ENCODE measurements around the gene ZNF664.

ZNF664 gene

DNA sequence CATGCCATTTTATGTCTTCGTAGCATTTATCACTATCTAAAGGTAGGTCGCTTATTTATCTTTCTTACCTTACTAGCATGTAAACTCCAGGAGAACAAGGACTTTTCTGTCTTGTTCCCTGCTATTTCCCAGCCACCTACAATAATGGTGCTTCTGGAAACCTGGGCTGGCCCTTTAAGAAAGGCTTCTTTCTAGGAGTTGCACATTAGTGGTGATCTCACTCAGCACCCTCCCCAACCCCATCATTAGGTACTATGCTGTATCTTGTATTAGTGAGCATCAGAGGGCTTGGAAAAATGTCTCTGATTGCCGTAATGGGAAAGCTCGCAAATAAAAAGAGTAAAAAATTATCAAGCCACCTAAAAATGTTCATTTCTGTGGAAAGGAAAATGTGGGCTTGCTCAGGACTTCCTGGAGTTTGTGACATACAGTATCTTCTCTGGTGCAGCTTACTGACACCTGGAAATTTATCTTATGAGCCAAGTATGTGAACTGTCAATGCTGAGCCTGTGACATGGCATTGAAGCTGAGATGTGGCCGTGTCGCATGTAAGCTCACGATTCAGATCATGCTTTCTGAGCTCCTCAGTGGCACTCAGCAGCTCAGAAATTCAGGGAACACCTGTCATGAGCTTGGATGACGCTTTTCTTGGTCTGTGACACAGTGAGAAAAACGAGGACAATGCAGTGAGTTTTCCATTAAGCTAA is 12.8 kb upstream of the ZNF664 start:
- DNase-seq = no peak

- DNase-seq = no peak
Measured at GRCh38 chr12:123960856-123961255, 12.2 kb upstream of the ZNF664 start.

DNA sequence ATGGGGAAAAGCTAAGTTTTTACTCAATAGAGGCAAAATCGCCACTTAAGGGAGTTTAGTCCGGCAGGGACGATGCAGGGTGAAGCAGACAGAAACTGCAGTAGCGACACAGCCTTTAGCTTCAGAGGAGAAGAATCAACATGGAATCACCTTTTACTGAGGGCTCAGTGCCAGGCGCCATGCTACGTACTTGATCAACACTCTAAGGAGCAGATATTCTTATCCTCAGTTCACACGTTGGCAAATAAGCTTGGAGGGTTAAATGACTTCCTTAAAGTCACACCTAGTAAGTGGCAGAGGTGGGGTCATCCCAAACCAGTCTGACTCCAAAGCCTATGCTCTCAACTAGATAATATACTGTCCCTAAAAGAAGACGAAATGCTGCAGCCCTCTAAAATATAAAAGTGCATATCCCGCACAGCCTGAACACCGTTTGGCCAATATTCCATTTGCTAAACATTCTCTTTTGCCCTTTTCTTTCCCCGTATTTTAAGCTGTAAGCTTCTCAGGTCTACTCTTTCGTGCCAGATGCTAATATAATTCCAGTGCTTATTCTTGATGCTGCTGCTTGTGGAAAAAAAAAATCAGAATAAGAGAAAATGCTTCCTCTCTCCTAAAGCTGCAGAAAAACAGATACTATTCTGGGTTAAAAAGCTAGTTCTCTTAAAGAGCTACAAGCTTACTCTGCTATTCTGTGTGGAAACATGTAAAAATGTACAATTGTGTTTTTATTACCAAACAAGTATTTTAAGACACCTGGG is 11.2 kb upstream of the ZNF664 start:
- no peak for DNase-seq

DNA sequence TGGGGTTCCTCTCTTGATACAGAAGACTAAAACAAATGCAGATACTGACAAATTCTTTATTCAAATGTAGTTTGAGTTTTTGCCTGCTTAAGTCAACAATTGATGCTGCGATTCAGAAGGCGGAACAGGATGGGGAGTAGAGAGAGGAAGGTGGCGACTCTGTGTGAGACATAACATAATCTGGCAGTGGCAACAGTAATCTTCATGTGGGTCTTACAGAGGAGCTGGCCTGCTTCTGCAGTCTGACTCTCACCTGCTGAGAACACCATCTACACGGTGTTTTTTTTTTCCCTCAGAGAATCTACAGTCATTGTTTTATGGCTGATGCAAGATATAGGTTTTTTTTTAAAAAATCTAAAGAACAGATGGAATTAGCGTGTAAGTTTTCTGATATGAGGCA is 10.5 kb upstream of the ZNF664 start:
- no peak for DNase-seq

GRCh38 chr12:123963821-123964220 is 9.2 kb upstream of the ZNF664 start:
- DNase-seq = no peak

- DNase-seq = no peak
Measured at GRCh38 chr12:123965382-123965781, 7.6 kb upstream of the ZNF664 start.

- DNase-seq = no peak
Measured at GRCh38 chr12:123966596-123966995, 6.4 kb upstream of the ZNF664 start.

- DNase-seq = no peak
Measured at GRCh38 chr12:123967121-123967586, 5.9 kb upstream of the ZNF664 start.

DNA sequence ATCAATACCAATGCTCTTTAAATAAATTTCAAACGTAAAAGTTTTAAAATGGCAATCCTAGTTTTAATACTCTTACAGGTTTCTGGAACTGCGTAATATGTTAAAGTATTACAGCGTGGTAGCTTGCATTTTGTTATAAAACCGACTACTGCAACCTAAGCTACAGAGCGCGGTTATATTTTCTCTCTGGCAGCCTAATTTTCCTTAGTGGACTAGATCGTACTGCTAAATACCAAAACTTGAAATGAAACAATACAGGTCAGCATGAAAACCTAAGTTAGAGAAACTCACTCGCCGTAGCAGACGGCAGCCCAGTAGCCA is 1.6 kb upstream of the ZNF664 start:
- no peak for DNase-seq

GRCh38 chr12:123971770-123972456 is 1.1 kb upstream of the ZNF664 start:
- DNase-seq = no peak

DNA sequence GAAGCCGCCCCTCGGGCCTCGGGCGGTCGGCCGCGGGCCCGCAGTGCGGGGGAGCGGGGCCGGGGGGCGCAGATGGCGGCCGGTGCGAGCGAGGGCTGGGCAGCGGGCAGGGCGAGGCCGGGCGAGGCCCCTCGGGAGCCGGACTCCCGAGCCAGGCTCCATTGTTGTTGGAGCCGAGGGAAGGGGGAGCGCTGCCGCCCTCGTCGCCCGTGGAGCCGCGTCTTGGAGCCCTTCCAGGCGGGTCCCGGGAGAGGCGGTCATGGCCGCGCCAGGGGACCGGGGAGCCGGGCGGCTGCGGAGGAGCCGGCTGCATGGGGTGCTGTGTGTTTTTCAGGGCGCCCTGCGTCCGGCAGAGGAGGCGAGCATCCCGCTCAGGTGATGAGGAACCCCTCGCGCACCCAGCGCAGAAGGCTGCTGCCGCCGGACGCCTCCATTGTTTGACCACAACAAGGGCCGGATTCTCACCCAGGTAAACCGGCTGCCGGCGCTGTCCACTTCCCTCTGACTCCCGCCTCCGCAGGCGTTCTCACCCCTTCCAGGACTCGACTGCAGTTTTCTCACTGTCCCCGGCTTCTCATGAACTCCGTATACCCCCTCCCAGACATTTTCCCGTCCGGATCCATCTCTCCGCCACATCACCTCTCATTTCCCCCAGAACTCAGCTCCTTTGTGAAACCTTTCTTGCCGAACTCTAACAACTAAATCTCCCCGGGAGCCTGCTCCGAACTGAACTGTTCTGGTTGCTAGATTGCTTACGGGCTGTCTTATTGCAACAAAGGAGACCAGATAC is 732 bp downstream of the ZNF664 start:
- DNase-seq = peak in 1 of 2 experiments; percentile 17

DNA sequence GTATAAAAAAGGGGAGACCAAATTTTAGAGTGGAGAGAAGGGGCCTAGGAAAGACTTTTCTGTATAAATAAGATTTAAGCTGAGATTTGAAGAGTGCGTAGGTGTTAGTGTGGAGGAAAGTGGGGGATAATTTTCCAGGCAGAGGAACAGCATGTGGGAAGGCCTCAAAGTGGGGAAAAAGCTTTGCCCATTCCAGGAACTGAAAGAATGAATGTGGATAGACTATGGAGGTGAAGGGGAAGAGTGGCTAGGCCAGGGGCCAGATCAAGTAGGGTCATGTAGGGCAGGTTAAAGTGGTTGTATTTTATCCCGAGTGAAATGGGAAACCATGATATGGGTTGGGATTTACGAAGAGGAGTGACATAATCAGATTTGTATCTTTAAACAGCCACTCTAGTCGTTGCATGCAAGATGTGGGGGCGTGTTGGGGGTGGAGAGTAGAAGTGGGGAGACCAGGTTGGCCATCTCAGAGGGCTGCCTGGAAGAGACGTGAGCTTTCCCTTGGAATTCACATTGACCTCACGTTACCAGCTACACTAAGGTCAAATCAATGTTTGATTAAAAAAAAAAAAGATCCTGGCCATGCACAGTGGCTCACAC is 3.3 kb downstream of the ZNF664 start:
- no peak for DNase-seq

DNA sequence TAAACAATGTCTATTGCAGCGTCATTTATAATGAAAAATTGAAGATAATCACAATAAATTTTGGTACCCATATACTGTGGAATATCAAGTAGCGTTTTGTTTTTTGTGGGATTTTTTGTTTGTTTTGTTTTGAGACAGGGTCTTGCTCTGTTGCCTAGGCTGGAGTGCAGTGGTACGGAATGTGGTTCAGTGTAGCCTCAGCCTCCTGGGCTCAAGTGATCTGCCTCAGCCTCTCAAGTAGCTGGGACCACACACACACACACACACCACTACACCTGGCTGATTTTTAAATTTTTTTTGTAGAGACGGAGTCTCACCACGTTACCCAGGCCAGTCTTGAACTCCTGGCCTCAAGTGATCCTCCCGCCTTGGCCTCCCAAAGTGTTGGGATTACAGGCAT is 6.6 kb downstream of the ZNF664 start:
- DNase-seq = no peak

DNA sequence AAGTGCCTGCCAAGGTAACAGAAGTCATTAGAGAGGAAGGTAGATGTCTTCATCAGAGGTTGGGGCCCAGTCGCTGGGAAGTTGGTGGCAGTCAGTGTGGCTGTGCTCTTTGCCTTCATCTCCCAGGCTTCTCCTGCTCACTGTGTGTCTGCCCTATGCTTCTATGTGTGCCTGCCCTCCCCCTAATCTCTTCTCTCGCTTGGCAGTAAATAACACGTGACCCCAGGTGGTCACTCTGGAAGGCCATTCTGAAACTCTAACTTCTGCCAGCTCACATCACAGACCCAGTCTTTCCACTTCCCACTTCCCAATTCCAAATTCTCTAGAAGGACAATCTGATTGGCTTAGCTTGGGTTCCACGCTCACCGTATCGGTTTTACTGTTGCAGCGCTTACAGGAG is 9.3 kb downstream of the ZNF664 start:
- DNase-seq = no peak

GRCh38 chr12:123983822-123984485 is 10.9 kb downstream of the ZNF664 start:
- no peak for DNase-seq

DNA sequence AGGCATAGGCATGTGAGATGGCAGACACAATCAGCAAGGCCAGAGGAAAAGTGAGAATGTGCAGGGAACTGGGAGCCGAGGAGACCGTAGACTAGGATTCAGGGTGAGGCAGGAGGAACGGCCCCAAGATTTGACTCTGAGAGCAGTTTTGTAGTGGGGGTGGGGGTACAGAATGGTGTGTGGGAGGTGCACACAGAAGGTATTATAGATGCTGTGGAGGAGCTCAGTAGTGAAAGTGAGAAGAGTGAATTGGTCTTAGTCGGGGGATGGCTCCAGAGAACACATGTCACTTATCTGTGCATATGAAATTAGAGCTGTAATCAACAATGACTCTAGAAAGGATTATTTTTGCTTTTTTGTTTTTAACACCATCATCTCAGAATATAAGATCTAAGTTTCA is 11.9 kb downstream of the ZNF664 start:
- DNase-seq = no peak

- no peak for DNase-seq
Measured at GRCh38 chr12:123986374-123986965, 13.5 kb downstream of the ZNF664 start.

DNA sequence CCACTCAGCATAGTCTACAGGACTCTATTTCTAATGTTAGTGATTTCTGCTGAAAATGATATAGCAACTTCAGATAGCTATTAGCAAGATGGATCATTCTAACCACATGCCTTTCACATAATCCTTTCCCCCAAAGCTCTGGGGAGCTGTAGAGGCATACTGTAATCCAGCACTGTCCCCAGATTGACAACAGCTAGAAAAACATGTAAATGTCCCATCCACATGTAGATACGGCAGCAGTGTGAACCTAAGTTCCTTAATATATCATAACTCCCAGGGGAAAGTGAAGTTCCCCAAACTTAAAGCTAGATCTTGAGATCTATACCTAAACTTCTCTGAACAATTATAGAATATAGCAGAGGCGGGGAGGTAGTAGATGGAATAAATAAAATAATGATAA is 14.0 kb downstream of the ZNF664 start:
- DNase-seq = no peak

DNA sequence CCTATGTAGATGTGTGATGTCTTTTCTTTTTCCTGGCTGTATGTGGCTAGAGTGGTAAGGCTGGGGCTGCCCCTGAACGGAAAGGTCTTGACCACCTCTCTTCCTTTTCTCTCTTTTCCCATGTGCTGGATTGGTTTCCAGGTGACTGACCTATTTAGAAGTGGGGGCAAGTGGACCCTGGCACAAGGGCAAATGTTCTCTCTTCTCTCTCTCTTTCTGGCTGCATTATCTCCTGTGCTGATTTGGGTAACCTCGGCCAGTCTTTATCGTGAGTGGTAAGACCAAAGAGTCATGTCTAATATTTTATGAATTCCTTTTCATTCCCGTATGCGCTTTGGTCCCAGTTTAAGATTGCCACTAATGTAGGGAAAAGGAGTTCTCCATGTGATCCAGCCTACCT is 16.2 kb downstream of the ZNF664 start:
- no peak for DNase-seq

- DNase-seq = no peak
Measured at GRCh38 chr12:123989753-123990152, 16.7 kb downstream of the ZNF664 start.

DNA sequence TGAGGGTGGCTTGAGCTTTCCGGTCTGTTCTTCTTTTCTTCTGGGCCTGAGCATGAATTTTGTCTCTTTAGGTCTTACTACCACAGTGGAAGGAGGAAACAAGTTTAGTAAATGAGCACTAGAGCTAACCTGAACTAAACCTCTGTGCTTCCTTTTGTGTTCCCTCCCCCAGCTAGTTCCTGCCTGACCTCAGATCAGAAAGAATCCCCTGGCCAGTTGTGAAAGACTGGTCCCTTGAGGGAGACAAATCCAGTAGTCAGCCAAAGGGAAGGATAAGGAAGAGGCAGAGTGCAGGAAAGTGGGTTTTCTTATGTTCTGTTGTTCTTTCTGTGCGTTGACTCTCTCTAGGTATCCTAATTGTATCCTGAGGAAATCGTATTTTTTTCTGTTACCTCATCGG is 17.5 kb downstream of the ZNF664 start:
- DNase-seq = no peak
